ENCODE measurements around the gene PIEZO2.

Gene PIEZO2

GRCh38 chr18:10977042-10977441 lies 172.3 kb downstream of the PIEZO2 start:
- Histone ChIP-seq H3F3A (ENCODE audit: insufficient read depth) (no peaks in the 10 kb centered on the region), H3K79me2 (ENCODE audit: insufficient read depth, low read length) (no peaks in the 10 kb centered on the region), H3K9me2 (replicated peaks; ENCODE audit: insufficient read depth, low read length) (no peaks in the 10 kb centered on the region), H3K36me3 (ENCODE audit: low read length) (no peaks in the 10 kb centered on the region), H3K9ac (ENCODE audit: low read length) (no peak overlapping the region), H3K4me2 (ENCODE audit: low read depth, low read length, poor library complexity, severe bottlenecking) (no peak overlapping the region), H2AFZ (ENCODE audit: low read depth, low read length, severe bottlenecking) (no peak overlapping the region), H4K20me1 (ENCODE audit: low read depth, low read length) (no peaks in the 10 kb centered on the region), H3K27ac (ENCODE audit: low read depth, low read length) (no peak overlapping the region), H3K27me3 (ENCODE audit: low read length) (no peaks in the 10 kb centered on the region), H3K4me3 (ENCODE audit: insufficient read depth, low read length, poor library complexity, severe bottlenecking) (no peak overlapping the region), H3K9me3 (ENCODE audit: insufficient read depth, low read length) (no peaks in the 10 kb centered on the region)
- no peak for TF ChIP-seq EZH2phosphoT487 (conservative IDR thresholded peaks at IDR 0.05; ENCODE audit: low read length)
- no peak for TF ChIP-seq CTCF (IDR thresholded peaks at IDR 0.05; ENCODE audit: insufficient read depth, low read length, poor library complexity, severe bottlenecking)

- Histone ChIP-seq H3K27ac (ENCODE audit: low read depth, low read length) (no peak overlapping the region), H4K20me1 (ENCODE audit: low read depth, low read length) (no peaks in the 10 kb centered on the region), H3K9ac (ENCODE audit: low read length) (no peak overlapping the region), H3K4me3 (ENCODE audit: insufficient read depth, low read length, poor library complexity, severe bottlenecking) (no peak overlapping the region), H3K9me3 (ENCODE audit: insufficient read depth, low read length) (no peaks in the 10 kb centered on the region), H3K9me2 (replicated peaks; ENCODE audit: insufficient read depth, low read length) (no peaks in the 10 kb centered on the region), H3K4me2 (ENCODE audit: low read depth, low read length, poor library complexity, severe bottlenecking) (no peak overlapping the region), H3K79me2 (ENCODE audit: insufficient read depth, low read length) (no peaks in the 10 kb centered on the region), H2AFZ (ENCODE audit: low read depth, low read length, severe bottlenecking) (no peak overlapping the region), H3K27me3 (ENCODE audit: low read length) (no peaks in the 10 kb centered on the region), H3F3A (ENCODE audit: insufficient read depth) (no peaks in the 10 kb centered on the region), H3K36me3 (ENCODE audit: low read length) (no peaks in the 10 kb centered on the region)
- TF ChIP-seq EZH2phosphoT487 (conservative IDR thresholded peaks at IDR 0.05; ENCODE audit: low read length) (no peak), CTCF (IDR thresholded peaks at IDR 0.05; ENCODE audit: insufficient read depth, low read length, poor library complexity, severe bottlenecking) (no peak)
Observed at GRCh38 chr18:10973567-10974203, 175.7 kb downstream of the PIEZO2 start.

GRCh38 chr18:10971717-10972116 lies 177.7 kb downstream of the PIEZO2 start:
- Histone ChIP-seq H3F3A (ENCODE audit: insufficient read depth) (no peaks in the 10 kb centered on the region), H3K36me3 (ENCODE audit: low read length) (no peaks in the 10 kb centered on the region), H3K4me2 (ENCODE audit: low read depth, low read length, poor library complexity, severe bottlenecking) (no peak overlapping the region), H3K9me2 (replicated peaks; ENCODE audit: insufficient read depth, low read length) (no peaks in the 10 kb centered on the region), H3K27ac (ENCODE audit: low read depth, low read length) (no peak overlapping the region), H2AFZ (ENCODE audit: low read depth, low read length, severe bottlenecking) (no peak overlapping the region), H3K27me3 (ENCODE audit: low read length) (no peaks in the 10 kb centered on the region), H4K20me1 (ENCODE audit: low read depth, low read length) (no peaks in the 10 kb centered on the region), H3K9me3 (ENCODE audit: insufficient read depth, low read length) (no peaks in the 10 kb centered on the region), H3K9ac (ENCODE audit: low read length) (no peak overlapping the region), H3K4me3 (ENCODE audit: insufficient read depth, low read length, poor library complexity, severe bottlenecking) (no peak overlapping the region), H3K79me2 (ENCODE audit: insufficient read depth, low read length) (no peaks in the 10 kb centered on the region)
- TF ChIP-seq EZH2phosphoT487 (conservative IDR thresholded peaks at IDR 0.05; ENCODE audit: low read length) (no peak), CTCF (IDR thresholded peaks at IDR 0.05; ENCODE audit: insufficient read depth, low read length, poor library complexity, severe bottlenecking) (no peak)

All from SU-DHL-6 (cell line).